ENCODE data around the gene BRCA2.
A peak's percentile ranks its signal among the peaks of the same experiment; 100 is the strongest.

The BRCA2 gene

GRCh38 chr13:32314271-32315237 is 754 bp upstream of the BRCA2 start:
- TF ChIP-seq, protein P1, sequence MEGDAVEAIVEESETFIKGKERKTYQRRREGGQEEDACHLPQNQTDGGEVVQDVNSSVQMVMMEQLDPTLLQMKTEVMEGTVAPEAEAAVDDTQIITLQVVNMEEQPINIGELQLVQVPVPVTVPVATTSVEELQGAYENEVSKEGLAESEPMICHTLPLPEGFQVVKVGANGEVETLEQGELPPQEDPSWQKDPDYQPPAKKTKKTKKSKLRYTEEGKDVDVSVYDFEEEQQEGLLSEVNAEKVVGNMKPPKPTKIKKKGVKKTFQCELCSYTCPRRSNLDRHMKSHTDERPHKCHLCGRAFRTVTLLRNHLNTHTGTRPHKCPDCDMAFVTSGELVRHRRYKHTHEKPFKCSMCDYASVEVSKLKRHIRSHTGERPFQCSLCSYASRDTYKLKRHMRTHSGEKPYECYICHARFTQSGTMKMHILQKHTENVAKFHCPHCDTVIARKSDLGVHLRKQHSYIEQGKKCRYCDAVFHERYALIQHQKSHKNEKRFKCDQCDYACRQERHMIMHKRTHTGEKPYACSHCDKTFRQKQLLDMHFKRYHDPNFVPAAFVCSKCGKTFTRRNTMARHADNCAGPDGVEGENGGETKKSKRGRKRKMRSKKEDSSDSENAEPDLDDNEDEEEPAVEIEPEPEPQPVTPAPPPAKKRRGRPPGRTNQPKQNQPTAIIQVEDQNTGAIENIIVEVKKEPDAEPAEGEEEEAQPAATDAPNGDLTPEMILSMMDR (IDR thresholded peaks at IDR 0.05; ENCODE audit: extremely low read depth, missing control alignments), result no peak

GRCh38 chr13:32316028-32316339 is 676 bp downstream of the BRCA2 start:
- TF ChIP-seq, protein P1 (IDR thresholded peaks at IDR 0.05; ENCODE audit: extremely low read depth, missing control alignments), result no peak
- peak; percentile 48 for DNase-seq (ENCODE audit: low spot score)

More at GRCh38 chr13:32314271-32315237, 754 bp upstream of the BRCA2 start:
- peak; percentile 67 for DNase-seq (ENCODE audit: low spot score)

DNA sequence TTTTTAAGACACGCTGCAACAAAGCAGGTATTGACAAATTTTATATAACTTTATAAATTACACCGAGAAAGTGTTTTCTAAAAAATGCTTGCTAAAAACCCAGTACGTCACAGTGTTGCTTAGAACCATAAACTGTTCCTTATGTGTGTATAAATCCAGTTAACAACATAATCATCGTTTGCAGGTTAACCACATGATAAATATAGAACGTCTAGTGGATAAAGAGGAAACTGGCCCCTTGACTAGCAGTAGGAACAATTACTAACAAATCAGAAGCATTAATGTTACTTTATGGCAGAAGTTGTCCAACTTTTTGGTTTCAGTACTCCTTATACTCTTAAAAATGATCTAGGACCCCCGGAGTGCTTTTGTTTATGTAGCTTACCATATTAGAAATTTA is 1.2 kb downstream of the BRCA2 start:
- no peak for DNase-seq (ENCODE audit: low spot score)
- TF ChIP-seq, protein P1 (IDR thresholded peaks at IDR 0.05; ENCODE audit: extremely low read depth, missing control alignments), result no peak

- no peak for DNase-seq (ENCODE audit: low spot score)
- TF ChIP-seq, protein P1 (IDR thresholded peaks at IDR 0.05; ENCODE audit: extremely low read depth, missing control alignments), result no peak
Measured at GRCh38 chr13:32317716-32318465, 2.6 kb downstream of the BRCA2 start.

DNA sequence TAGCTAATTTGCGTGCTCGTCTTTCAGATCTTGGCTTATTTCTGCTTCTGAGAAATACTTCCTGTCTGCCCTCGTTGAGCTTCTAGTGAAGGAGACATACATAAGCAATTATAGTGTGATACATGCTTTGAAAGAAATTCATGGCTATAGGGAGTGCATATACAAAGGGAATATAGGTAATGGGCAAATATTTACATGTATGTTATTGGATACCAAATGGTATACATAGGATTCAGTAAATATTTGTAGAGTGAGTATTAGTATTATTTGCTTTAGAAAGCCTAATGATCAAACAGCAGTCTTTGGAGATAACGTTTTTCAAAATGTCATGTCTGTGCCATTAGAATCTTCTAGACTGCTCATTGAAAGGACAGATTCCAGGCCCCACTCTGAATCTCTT is 5.2 kb downstream of the BRCA2 start:
- DNase-seq (ENCODE audit: low spot score), result no peak
- TF ChIP-seq, protein P1 (IDR thresholded peaks at IDR 0.05; ENCODE audit: extremely low read depth, missing control alignments), result no peak

GRCh38 chr13:32323912-32324311 is 8.6 kb downstream of the BRCA2 start:
- DNase-seq (ENCODE audit: low spot score), result no peak
- TF ChIP-seq, protein P1 (IDR thresholded peaks at IDR 0.05; ENCODE audit: extremely low read depth, missing control alignments), result no peak

- TF ChIP-seq, protein P1 (IDR thresholded peaks at IDR 0.05; ENCODE audit: extremely low read depth, missing control alignments), result no peak
- no peak for DNase-seq (ENCODE audit: low spot score)
Measured at GRCh38 chr13:32330441-32330840, 15.1 kb downstream of the BRCA2 start.
